K562 (cell line): ENCODE measurements around the gene CDH16. TPM values are rescaled to one million over a fixed set of nuclear protein-coding genes. Genes with fewer than 3 reads are reported as not detected.

ENCODE experiments used
- ASH1L ChIP-seq: fragments of 450-650 bp; IDR thresholded peaks from 2 replicates; pipeline ENCODE4 v1.6.1; 2018; ENCODE audit warnings: borderline replicate concordance, mild to moderate bottlenecking, low read depth; ENCODE audit not compliant: partially characterized antibody
- BRD9 ChIP-seq: fragments of 450-650 bp; IDR thresholded peaks from 2 replicates; pipeline ENCODE4 v1.6.1; 2018; ENCODE audit warnings: low read depth; ENCODE audit not compliant: partially characterized antibody
- CREB5 ChIP-seq: fragments of 250-450 bp; sonication (Bioruptor Pico); IDR thresholded peaks from 2 replicates; pipeline ENCODE4 v1.5.0; 2020; ENCODE audit warnings: mild to moderate bottlenecking
- FOS ChIP-seq: IDR thresholded peaks from 3 replicates; pipeline ENCODE4 v1.6.1; 2011; ENCODE audit not compliant: insufficient read length; ENCODE audit errors: extremely low read depth
- MCM5 ChIP-seq: fragments of 450-650 bp; IDR thresholded peaks from 2 replicates; pipeline ENCODE4 v1.6.1; 2016; ENCODE audit warnings: low read depth
- MEF2A ChIP-seq: IDR thresholded peaks from 2 replicates; pipeline ENCODE4 v1.6.1; 2011; ENCODE audit warnings: low read depth, mild to moderate bottlenecking, low read length, moderate library complexity; ENCODE audit not compliant: control insufficient read depth
- MLLT1 ChIP-seq, 2 experiments: fragments of 450-650 bp; IDR thresholded peaks; 2 replicates each; pipeline ENCODE4 v1.6.1; 2016
- NEUROD1 ChIP-seq: fragments of 150-350 bp; IDR thresholded peaks from 2 replicates; pipeline ENCODE4 v1.6.1; 2014; ENCODE audit warnings: borderline replicate concordance, low read length, low read depth; ENCODE audit not compliant: partially characterized antibody
- SLC30A9 ChIP-seq: fragments of 250-450 bp; sonication (Bioruptor Pico); IDR thresholded peaks from 2 replicates; pipeline ENCODE4 v1.8.0; 2022; ENCODE audit warnings: mild to moderate bottlenecking, moderate library complexity
- TFAP4 ChIP-seq: sonication (generic); formaldehyde crosslinking; IDR thresholded peaks from 2 replicates; pipeline ENCODE4 v1.8.0; 2022; ENCODE audit warnings: missing genetic modification reagents, mild to moderate bottlenecking, moderate library complexity, borderline replicate concordance
- ZBTB7A ChIP-seq: IDR thresholded peaks from 2 replicates; pipeline ENCODE4 v1.6.1; 2011; ENCODE audit warnings: low read depth, mild to moderate bottlenecking, low read length, moderate library complexity, borderline replicate concordance; ENCODE audit not compliant: control insufficient read depth
- ZNF212 ChIP-seq: fragments of 450-650 bp; formaldehyde crosslinking; IDR thresholded peaks from 2 replicates; pipeline ENCODE4 v1.4.0; 2020; ENCODE audit warnings: mild to moderate bottlenecking
- ZNF224 ChIP-seq: sonication (generic); formaldehyde crosslinking; IDR thresholded peaks from 2 replicates; pipeline ENCODE4 v1.8.0; 2022; ENCODE audit warnings: mild to moderate bottlenecking, missing genetic modification reagents
- ZNF354B ChIP-seq: fragments of 250-450 bp; sonication (Bioruptor Pico); IDR thresholded peaks from 2 replicates; pipeline ENCODE4 v1.4.0; 2020
- ZNF407 ChIP-seq: fragments of 450-650 bp; IDR thresholded peaks from 2 replicates; pipeline ENCODE4 v1.6.1; 2016; ENCODE audit warnings: low read depth
- ZNF717 ChIP-seq: fragments of 250-450 bp; sonication (Bioruptor Pico); IDR thresholded peaks from 2 replicates; pipeline ENCODE4 v1.5.0; 2021
- polyA plus RNA-seq, 8 experiments: library from polyadenylated mRNA; depleted of rRNA in 4 of 8; stranded (reverse) in 5 of 8; unstranded in 3 of 8; fragments of >200 nt; fragmentation: Nextera tagmentation in 2 of 8; fragmentation: Illumina TruSeq in 1 of 8; extraction: Ambion mirVana in 2 of 8; extraction: Trizol in 1 of 8; gene quantifications; 2 replicates each; pipeline versions ENCODE4 v1.2.1 to v1.2.3, GENCODE V29; 2011 to 2014; ENCODE audit warnings: inconsistent platforms in 1 of 8, missing spikeins in 1 of 8
- total RNA-seq, 7 experiments: library from RNA; depleted of rRNA in 6 of 7; stranded (reverse); fragments of >200 nt in 6 of 7; fragmentation: Illumina TruSeq in 2 of 7; extraction: Trizol in 2 of 7; gene quantifications; 2 replicates each; pipeline versions ENCODE4 v1.2.1 to v1.2.3, GENCODE V29; 2011 to 2021; ENCODE audit warnings: low replicate concordance in 1 of 7

Gene CDH16
- total and polyA plus RNA-seq, 9 of the 15 experiments (the other 6 are each of a cell fraction or from before 2014, with no cell fraction given), result not detected

- no peak for TF ChIP-seq ZNF407
- no peak for TF ChIP-seq ZNF354B (CRISPR knock-in tag)
- TF ChIP-seq ZNF224 (CRISPR knock-in tag), result no peak
- no peak for TF ChIP-seq NEUROD1
- TF ChIP-seq MCM5, result no peak
- peak; percentile 48; the same call in 1 of the 2 replicates for TF ChIP-seq ZBTB7A
- no peak for TF ChIP-seq SLC30A9 (CRISPR knock-in tag)
- no peak for TF ChIP-seq ASH1L
- peak; percentile 54 for TF ChIP-seq BRD9
- TF ChIP-seq MEF2A, result no peak
- TF ChIP-seq ZNF717, result no peak
- TF ChIP-seq TFAP4 (CRISPR knock-in tag), result peak; percentile 84
- TF ChIP-seq CREB5 (CRISPR knock-in tag), result no peak
- TF ChIP-seq MLLT1 (IDR thresholded peaks at IDR 0.05), result peak in 1 of 2 experiments; percentile 91; a peak in 2 of 4 replicates
- no peak for TF ChIP-seq FOS
- TF ChIP-seq ZNF212 (CRISPR knock-in tag), result no peak
These were observed 45.6 kb downstream of the CDH16 start (continued) for GRCh38 chr16:66872943-66873684.
